Aorta (tissue), 5 donors: ENCODE data around the gene AKR7A2. TPM values are rescaled to one million over a fixed set of nuclear protein-coding genes. Genes with fewer than 3 reads are reported as not detected.

Experiments used
- ATAC-seq: fragments of 200-7000 bp; cut with Tn5 transposase; one replicate; pipeline ENCODE4 v1.9.1; 2022; ENCODE audit warnings: moderate library complexity; ENCODE audit not compliant: low FRiP score
- DNase-seq, 2 donors: peaks; one replicate each; pipeline ENCODE4 v3.0.0-alpha.2; 2020
- H3K27ac ChIP-seq, 2 donors: one replicate each; pipeline ENCODE4 v1.5.1; 2013; ENCODE audit warnings: low read length in 2 of 2, mild to moderate bottlenecking in 2 of 2, moderate library complexity in 2 of 2, control low read depth in 1 of 2, inconsistent platforms in 1 of 2, low read depth in 1 of 2
- H3K27me3 ChIP-seq, 2 donors: one replicate each; pipeline ENCODE4 v1.6.1; 2013; ENCODE audit warnings: control low read depth in 1 of 2, low read length in 1 of 2, mild to moderate bottlenecking in 1 of 2, moderate library complexity in 1 of 2; ENCODE audit not compliant: insufficient read depth in 2 of 2, control insufficient read depth in 1 of 2
- H3K36me3 ChIP-seq, 2 donors: one replicate each; pipeline ENCODE4 v1.6.1; 2013; ENCODE audit warnings: control low read depth in 1 of 2, low read length in 1 of 2, mild to moderate bottlenecking in 1 of 2; ENCODE audit not compliant: insufficient read depth in 2 of 2, control insufficient read depth in 1 of 2
- H3K4me1 ChIP-seq, 2 donors: one replicate each; pipeline ENCODE4 v1.6.1; 2013; ENCODE audit warnings: low read length in 2 of 2, control low read depth in 1 of 2, mild to moderate bottlenecking in 1 of 2, moderate library complexity in 1 of 2; ENCODE audit not compliant: insufficient read depth in 2 of 2, control insufficient read depth in 1 of 2
- H3K4me3 ChIP-seq, 2 donors: one replicate each; pipeline ENCODE4 v1.5.1; 2013; ENCODE audit warnings: low read length in 2 of 2, control low read depth in 1 of 2, mild to moderate bottlenecking in 1 of 2
- H3K9me3 ChIP-seq: one replicate; pipeline ENCODE4 v1.6.1; 2013; ENCODE audit warnings: mild to moderate bottlenecking, low read length; ENCODE audit not compliant: control insufficient read depth
- WGBS, 2 donors: extraction: QIAGEN DNeasy Blood & Tissue Kit; methylation state at CpG; one replicate each; pipeline ENCODE4 v1.1.7; 2013; 5-methylcytosine and 5-hydroxymethylcytosine counted together
- intact Hi-C, 2 donors: fragments of 100-400 bp; cut with DNase I; formaldehyde crosslinking; loops; one replicate each; pipeline versions ENCODE4 v1.14.2 to v1.15.0; 2022
- polyA plus RNA-seq, 2 donors: library from polyadenylated mRNA; stranded (reverse); fragments of 200-250 nt; gene quantifications; one replicate each; pipeline ENCODE4 v1.2.3, GENCODE V29; 2013
- total RNA-seq, 2 donors: library from RNA; stranded (reverse); fragmentation: NEBNext Ultra II Directional; extraction: Animal tissue kit (Norgen Biotek cat#: 25700); gene quantifications; one replicate each; pipeline ENCODE4 v1.2.1, GENCODE V29; 2021
- donor health status: healthy with polysubstance abuse.
- donor health status: Bipolar disorder and iron deficiency.
- donor health status: DM: no; HTN: no; CAD: no.
- donor health status: DM: no; HTN: no; CAD: no.
- donor health status: DM: yes; HTN: yes; CAD: no.

The AKR7A2 gene
- total and polyA plus RNA-seq, 4 donors: 19.3 to 48.0 (median 33.1) TPM

- no peaks in the 10 kb centered on the region for H3K4me1 ChIP-seq
- DNase-seq (peak; percentile 82 to 93), ATAC-seq (peak; percentile 73)
- WGBS, 2 donors: 53 to 54% methylated on average over 25 of the region's 25 CpGs
- no peak overlapping the region for H3K27ac ChIP-seq
- intact Hi-C loops: loop anchor here in 1 of 2 donors (2.0 to 10.0 kb wide), 2 partner anchors 243 to 309 kb away; no protein-coding TSS in a partner anchor
- H3K36me3 ChIP-seq: peaks cover 0 to 2% of the 10 kb centered on the region in 2 donors
- H3K9me3 ChIP-seq: no peaks in the 10 kb centered on the region
- H3K4me3 ChIP-seq: no peak overlapping the region
- no peaks in the 10 kb centered on the region for H3K27me3 ChIP-seq
Observed at GRCh38 chr1:19341201-19342061, 29.5 kb upstream of the AKR7A2 start.

GRCh38 chr1:19340387-19340937 is 28.5 kb upstream of the AKR7A2 start:
- WGBS, 2 donors: 90 to 92% methylated on average over 14 of the region's 14 CpGs
- peaks cover 0 to 2% of the 10 kb centered on the region in 2 donors for H3K36me3 ChIP-seq
- ATAC-seq: no peak
- DNase-seq: no peak
- no peaks in the 10 kb centered on the region for H3K9me3 ChIP-seq
- no peak overlapping the region for H3K4me3 ChIP-seq
- H3K4me1 ChIP-seq: no peaks in the 10 kb centered on the region
- H3K27ac ChIP-seq: no peak overlapping the region
- intact Hi-C loops: loop anchor here in 1 of 2 donors (10.0 kb wide), 1 partner anchor 244 kb away; no protein-coding TSS in a partner anchor
- no peaks in the 10 kb centered on the region for H3K27me3 ChIP-seq

- H3K9me3 ChIP-seq: no peaks in the 10 kb centered on the region
- no peak overlapping the region for H3K27ac ChIP-seq
- intact Hi-C loops: no loop called here
- H3K36me3 ChIP-seq: no peaks in the 10 kb centered on the region
- no peaks in the 10 kb centered on the region for H3K27me3 ChIP-seq
- no peak for ATAC-seq
- 79 to 84% methylated on average over 19 of the region's 19 CpGs for WGBS, 2 donors
- no peak overlapping the region for H3K4me3 ChIP-seq
- no peak for DNase-seq
- H3K4me1 ChIP-seq: no peaks in the 10 kb centered on the region
Observed at GRCh38 chr1:19339214-19339861, 27.4 kb upstream of the AKR7A2 start.

DNA sequence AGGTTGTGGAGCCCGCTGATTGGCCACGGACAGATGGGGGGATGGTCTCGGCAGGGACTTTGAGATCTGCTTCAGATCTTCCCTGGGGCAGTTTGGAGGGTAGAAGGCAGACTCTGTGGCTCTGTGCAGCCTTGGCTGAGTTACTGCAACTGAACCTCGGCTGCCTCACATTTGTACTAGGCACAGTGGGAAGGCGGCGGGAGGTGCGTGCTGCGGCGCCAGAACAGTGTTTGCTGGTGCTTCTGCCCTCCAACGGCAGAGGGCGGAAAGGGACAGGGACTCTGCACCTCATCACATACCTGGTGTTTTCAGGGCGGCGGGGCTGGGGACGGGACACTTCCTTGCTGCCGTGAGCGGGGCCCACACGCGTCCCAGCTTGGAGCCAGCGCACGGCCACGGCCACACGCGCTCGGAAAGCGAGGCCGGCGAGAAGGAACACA is 26.4 kb upstream of the AKR7A2 start:
- Histone ChIP-seq H3K36me3 (no peaks in the 10 kb centered on the region), H3K9me3 (no peaks in the 10 kb centered on the region), H3K4me3 (no peak overlapping the region), H3K27ac (no peak overlapping the region), H3K27me3 (no peaks in the 10 kb centered on the region), H3K4me1 (no peaks in the 10 kb centered on the region)
- no peak for DNase-seq
- no peak for ATAC-seq
- WGBS, 2 donors: 79 to 81% methylated on average over 27 of the region's 27 CpGs
- intact Hi-C loops: no loop called here

GRCh38 chr1:19337289-19337688 is 25.3 kb upstream of the AKR7A2 start:
- H3K9me3 ChIP-seq: no peaks in the 10 kb centered on the region
- H3K27ac ChIP-seq: no peak overlapping the region
- WGBS, 2 donors: 87 to 89% methylated on average over 4 of the region's 4 CpGs
- intact Hi-C loops: no loop called here
- no peak overlapping the region for H3K4me3 ChIP-seq
- DNase-seq: no peak
- H3K36me3 ChIP-seq: no peaks in the 10 kb centered on the region
- H3K4me1 ChIP-seq: no peaks in the 10 kb centered on the region
- H3K27me3 ChIP-seq: no peaks in the 10 kb centered on the region
- ATAC-seq: no peak

DNA sequence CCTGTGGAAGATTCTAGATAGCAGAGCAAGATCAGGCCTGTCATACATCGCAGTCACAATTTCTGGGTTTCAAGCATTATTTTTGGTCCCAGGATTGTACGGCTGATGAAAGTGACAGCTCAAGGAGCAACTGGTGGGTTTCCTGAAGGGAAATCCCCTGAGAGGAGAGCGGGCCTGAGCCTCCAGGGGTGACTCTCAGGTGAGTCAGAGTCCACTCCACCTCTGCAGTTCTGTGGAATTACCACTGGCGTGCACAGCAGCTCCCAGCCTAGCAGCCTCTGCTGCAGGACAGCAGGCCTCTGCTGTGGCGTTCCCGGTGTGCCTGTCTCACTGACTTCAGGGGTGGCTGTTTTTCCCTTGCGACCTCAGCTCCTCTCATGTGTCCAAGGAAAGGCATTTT is 24.6 kb upstream of the AKR7A2 start:
- intact Hi-C loops: no loop called here
- Histone ChIP-seq H3K4me1 (no peaks in the 10 kb centered on the region), H3K9me3 (no peaks in the 10 kb centered on the region), H3K4me3 (no peak overlapping the region), H3K36me3 (no peaks in the 10 kb centered on the region), H3K27me3 (no peaks in the 10 kb centered on the region), H3K27ac (no peak overlapping the region)
- no peak for DNase-seq
- no peak for ATAC-seq
- WGBS, 2 donors: 83 to 84% methylated on average over 7 of the region's 7 CpGs

GRCh38 chr1:19333587-19334354 is 21.8 kb upstream of the AKR7A2 start:
- peak in 1 of 2 donors; percentile 45 for DNase-seq
- no peak for ATAC-seq
- Histone ChIP-seq H3K27me3 (no peaks in the 10 kb centered on the region), H3K27ac (no peak overlapping the region), H3K4me3 (no peak overlapping the region), H3K4me1 (no peaks in the 10 kb centered on the region), H3K36me3 (no peaks in the 10 kb centered on the region), H3K9me3 (no peaks in the 10 kb centered on the region)
- intact Hi-C loops: no loop called here
- WGBS, 2 donors: 79 to 85% methylated on average over 9 of the region's 9 CpGs

GRCh38 chr1:19332832-19333231 is 20.9 kb upstream of the AKR7A2 start:
- Histone ChIP-seq H3K4me1 (no peaks in the 10 kb centered on the region), H3K9me3 (no peaks in the 10 kb centered on the region), H3K27me3 (no peaks in the 10 kb centered on the region), H3K27ac (no peak overlapping the region), H3K36me3 (no peaks in the 10 kb centered on the region), H3K4me3 (no peak overlapping the region)
- 89 to 91% methylated on average over 12 of the region's 12 CpGs for WGBS, 2 donors
- intact Hi-C loops: no loop called here
- peak in 1 of 2 donors; percentile 31 for DNase-seq
- no peak for ATAC-seq
